Neural progenitor cell (in vitro differentiated cells): ENCODE data around the gene EFCAB6. TPM values are rescaled to one million over a fixed set of nuclear protein-coding genes. Genes with fewer than 3 reads are reported as not detected.

Experiments used
- DNase-seq: peaks from one replicate; pipeline ENCODE4 v3.0.0-alpha.2; 2016; ENCODE audit warnings: low spot score
- H2AFZ ChIP-seq: fragments of 200-600 bp; sonication (generic); replicated peaks from 2 replicates; pipeline ENCODE4 v1.6.1; 2016; ENCODE audit warnings: antibody characterized with exemption
- H3F3A ChIP-seq: fragments of 200-600 bp; sonication (generic); 2 replicates; pipeline ENCODE4 v1.6.1; 2016; ENCODE audit warnings: antibody characterized with exemption, low read depth
- H3K27ac ChIP-seq: fragments of 200-600 bp; sonication (generic); 2 replicates; pipeline ENCODE4 v1.5.1; 2016; ENCODE audit warnings: mild to moderate bottlenecking
- H3K27me3 ChIP-seq: fragments of 200-600 bp; sonication (generic); 2 replicates; pipeline ENCODE4 v1.6.1; 2016; ENCODE audit warnings: mild to moderate bottlenecking, moderate library complexity
- H3K36me3 ChIP-seq: fragments of 200-600 bp; sonication (generic); 2 replicates; pipeline ENCODE4 v1.5.1; 2016
- H3K4me1 ChIP-seq: fragments of 200-600 bp; sonication (generic); 2 replicates; pipeline ENCODE4 v1.6.1; 2016; ENCODE audit warnings: mixed run types
- H3K4me2 ChIP-seq: fragments of 200-600 bp; sonication (generic); 2 replicates; pipeline ENCODE4 v1.6.1; 2016
- H3K4me3 ChIP-seq: fragments of 200-600 bp; sonication (generic); 2 replicates; pipeline ENCODE4 v1.5.1; 2016
- H3K79me2 ChIP-seq: fragments of 200-600 bp; sonication (generic); 2 replicates; pipeline ENCODE4 v1.6.1; 2016; ENCODE audit warnings: low read depth
- H3K9ac ChIP-seq: fragments of 200-600 bp; sonication (generic); 2 replicates; pipeline ENCODE4 v1.6.1; 2016
- H3K9me3 ChIP-seq: fragments of 200-600 bp; sonication (generic); 2 replicates; pipeline ENCODE4 v1.5.1; 2016; ENCODE audit warnings: low read depth
- H4K20me1 ChIP-seq: fragments of 200-600 bp; sonication (generic); 2 replicates; pipeline ENCODE4 v1.6.1; 2016; ENCODE audit warnings: low read depth
- H3K27ac Mint-ChIP-seq: 3 replicates; pipeline ENCODE4 v1.8.0; 2021; ENCODE audit warnings: mixed read lengths
- H3K27me3 Mint-ChIP-seq: 2 replicates; pipeline ENCODE4 v1.8.0; 2022; ENCODE audit warnings: low read depth, mild to moderate bottlenecking, inconsistent platforms, moderate library complexity, mixed read lengths; ENCODE audit not compliant: insufficient read depth
- H3K36me3 Mint-ChIP-seq: 3 replicates; pipeline ENCODE4 v1.8.0; 2021; ENCODE audit warnings: mixed read lengths
- H3K4me1 Mint-ChIP-seq: 3 replicates; pipeline ENCODE4 v1.8.0; 2021; ENCODE audit warnings: mixed read lengths
- H3K4me3 Mint-ChIP-seq: 3 replicates; pipeline ENCODE4 v1.8.0; 2021; ENCODE audit warnings: mild to moderate bottlenecking, moderate library complexity, mixed read lengths
- H3K9me3 Mint-ChIP-seq: 3 replicates; pipeline ENCODE4 v1.8.0; 2020; ENCODE audit warnings: mixed read lengths
- CTCF ChIP-seq: fragments of 200-600 bp; sonication (generic); IDR thresholded peaks from 2 replicates; pipeline ENCODE4 v1.5.1; 2017; ENCODE audit warnings: antibody characterized with exemption, mild to moderate bottlenecking
- EZH2 ChIP-seq: fragments of 200-600 bp; sonication (generic); IDR thresholded peaks from 2 replicates; pipeline ENCODE4 v1.6.1; 2017; ENCODE audit warnings: antibody characterized with exemption, mild to moderate bottlenecking, moderate library complexity
- EZH2phosphoT487 ChIP-seq: fragments of 200-600 bp; sonication (generic); IDR thresholded peaks from 2 replicates; pipeline ENCODE4 v1.6.1; 2017; ENCODE audit warnings: antibody characterized with exemption
- total RNA-seq: library from RNA; depleted of rRNA; stranded (reverse); fragments of >200 nt; gene quantifications from 2 replicates; pipeline ENCODE4 v1.2.3, GENCODE V29; 2015; ENCODE audit warnings: low replicate concordance

EFCAB6 gene
- total RNA-seq, 1 donor from 2014 or later, result 4.9 TPM

DNA sequence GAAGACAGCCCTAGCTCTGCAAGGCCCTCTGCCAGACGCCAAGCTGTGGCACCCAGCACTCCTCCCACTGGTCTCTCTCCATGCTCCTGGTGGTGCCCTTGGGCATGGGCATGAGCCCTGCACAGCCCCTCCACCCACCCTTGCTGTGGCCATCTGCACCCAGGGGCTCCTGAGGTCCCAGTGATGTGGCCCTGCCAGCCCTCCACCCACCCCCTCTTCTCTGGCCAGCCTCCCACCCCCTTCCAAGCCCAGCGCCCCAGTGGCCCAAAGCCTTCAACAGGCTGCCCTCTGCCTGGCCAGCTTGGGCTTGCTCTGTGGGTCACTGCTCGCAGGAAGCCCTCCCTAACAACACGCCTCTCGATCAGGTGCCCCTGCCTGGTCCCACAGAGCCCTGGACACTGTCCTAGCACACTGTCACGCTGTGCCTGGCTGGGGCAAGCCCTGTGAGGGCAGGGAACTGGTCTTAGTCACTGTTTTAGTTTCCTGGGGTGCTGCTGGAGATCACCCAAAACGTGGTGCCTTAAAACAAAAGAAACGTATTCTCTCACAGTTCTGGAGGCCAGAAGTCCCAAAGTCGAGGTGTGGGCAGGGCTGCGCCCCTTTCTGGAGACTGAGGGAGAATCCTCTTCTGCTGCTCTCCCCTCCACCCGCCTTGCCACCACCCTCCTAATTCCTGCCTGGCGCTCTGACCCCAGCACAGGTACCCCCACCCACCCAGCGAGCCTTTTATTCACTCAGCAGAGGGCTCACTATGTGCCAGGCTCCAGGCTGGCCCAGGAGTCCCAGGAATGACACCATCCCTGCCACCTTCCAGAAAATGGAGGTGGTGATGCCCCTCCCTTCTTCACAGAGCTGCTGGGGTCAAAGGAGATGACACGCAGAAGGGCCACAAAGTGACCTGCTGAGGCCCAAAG, 35.5 kb upstream of the EFCAB6 start:
- Histone ChIP-seq H3K27me3 (no peaks in the 10 kb centered on the region), H3K9me3 (no peaks in the 10 kb centered on the region), H3K4me3 (no peak overlapping the region), H2AFZ (no peak overlapping the region), H3K4me1 (peaks cover 6% of the 10 kb centered on the region), H3K9ac (no peak overlapping the region), H3K36me3 (no peaks in the 10 kb centered on the region), H3K4me2 (no peak overlapping the region), H3K79me2 (peaks cover 40% of the 10 kb centered on the region), H4K20me1 (peaks cover 92% of the 10 kb centered on the region), H3K27ac (no peak overlapping the region), H3F3A (no peaks in the 10 kb centered on the region)
- TF ChIP-seq EZH2phosphoT487, result no peak
- TF ChIP-seq CTCF, result no peak
- TF ChIP-seq EZH2, result no peak
- Mint-ChIP-seq H3K27ac (no peak overlapping the region), H3K4me1 (peaks cover 12% of the 10 kb centered on the region), H3K9me3 (no peaks in the 10 kb centered on the region), H3K27me3 (peaks cover 6% of the 10 kb centered on the region), H3K36me3 (no peaks in the 10 kb centered on the region), H3K4me3 (no peak overlapping the region)
- DNase-seq, result no peak

DNA sequence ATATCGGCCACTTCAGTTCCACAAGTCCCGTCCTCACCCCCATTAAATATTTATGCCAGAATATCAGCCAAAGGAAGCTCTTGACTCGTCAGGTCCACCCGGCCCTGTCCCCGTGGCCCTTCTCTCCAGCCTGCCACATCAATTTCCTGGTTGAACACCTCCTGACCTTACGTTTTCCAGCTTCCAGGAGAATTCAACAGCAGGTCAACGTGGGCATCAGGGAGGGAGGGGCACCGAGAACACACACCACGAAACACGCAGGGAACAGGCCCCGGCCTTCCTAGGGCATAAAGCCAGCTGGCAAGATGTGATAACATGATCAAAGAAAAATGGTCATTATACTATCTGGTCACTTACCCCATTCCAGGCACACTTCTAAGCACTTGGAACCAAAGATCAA, 34.9 kb upstream of the EFCAB6 start:
- TF ChIP-seq CTCF, result no peak
- TF ChIP-seq EZH2, result no peak
- TF ChIP-seq EZH2phosphoT487, result no peak
- Histone ChIP-seq H3K27ac (no peak overlapping the region), H3K4me3 (no peak overlapping the region), H3K9me3 (no peaks in the 10 kb centered on the region), H3K79me2 (peaks cover 38% of the 10 kb centered on the region), H3F3A (no peaks in the 10 kb centered on the region), H3K9ac (no peak overlapping the region), H3K4me2 (no peak overlapping the region), H3K36me3 (no peaks in the 10 kb centered on the region), H4K20me1 (peaks cover 92% of the 10 kb centered on the region), H3K27me3 (no peaks in the 10 kb centered on the region), H2AFZ (no peak overlapping the region), H3K4me1 (peaks cover 6% of the 10 kb centered on the region)
- H3K4me1 Mint-ChIP-seq, result peaks cover 12% of the 10 kb centered on the region
- H3K9me3 Mint-ChIP-seq, result no peaks in the 10 kb centered on the region
- H3K36me3 Mint-ChIP-seq, result no peaks in the 10 kb centered on the region
- peaks cover 6% of the 10 kb centered on the region for H3K27me3 Mint-ChIP-seq
- no peak overlapping the region for H3K4me3 Mint-ChIP-seq
- H3K27ac Mint-ChIP-seq, result no peak overlapping the region
- DNase-seq, result no peak

DNA sequence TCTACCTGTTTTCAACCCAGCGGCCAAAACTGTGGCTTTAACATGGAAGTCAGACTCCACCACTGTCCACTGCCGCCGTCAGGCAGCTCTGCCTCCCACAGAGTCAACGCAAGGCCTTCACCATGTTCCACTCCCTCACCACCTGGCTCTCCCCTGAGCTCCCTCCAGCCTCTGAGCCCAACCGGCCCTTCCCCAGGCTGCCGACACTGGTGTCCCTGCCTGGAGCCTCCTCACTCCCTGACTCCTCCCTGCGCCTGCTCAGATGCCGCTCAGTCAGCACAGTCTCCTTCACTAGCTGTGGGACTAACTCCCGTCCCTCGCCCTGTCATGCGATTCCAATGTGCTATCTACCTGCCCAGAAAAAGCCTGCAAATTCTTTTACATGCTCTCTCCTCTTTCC, 33.9 kb upstream of the EFCAB6 start:
- Histone ChIP-seq H3K36me3 (no peaks in the 10 kb centered on the region), H4K20me1 (peaks cover 87% of the 10 kb centered on the region), H3K4me1 (peaks cover 6% of the 10 kb centered on the region), H3F3A (no peaks in the 10 kb centered on the region), H3K4me2 (no peak overlapping the region), H2AFZ (no peak overlapping the region), H3K27ac (no peak overlapping the region), H3K27me3 (no peaks in the 10 kb centered on the region), H3K9ac (no peak overlapping the region), H3K4me3 (no peak overlapping the region), H3K9me3 (no peaks in the 10 kb centered on the region), H3K79me2 (peaks cover 38% of the 10 kb centered on the region)
- TF ChIP-seq EZH2 (no peak), EZH2phosphoT487 (no peak), CTCF (no peak)
- Mint-ChIP-seq H3K9me3 (no peaks in the 10 kb centered on the region), H3K36me3 (no peaks in the 10 kb centered on the region), H3K4me3 (no peak overlapping the region), H3K27me3 (peaks cover 6% of the 10 kb centered on the region), H3K4me1 (peaks cover 8% of the 10 kb centered on the region), H3K27ac (no peak overlapping the region)
- DNase-seq, result no peak
